NCI-H2029 treated with DMSO at 0.1 percent for 48 hours (cell line): Measurements from ENCODE around the gene REPS1.
"Not testable (repeated sequence)": the region's sequence is repeated elsewhere in the genome, so short reads cannot be mapped to it uniquely, and the experiment has no call there.

ENCODE experiments used
- DNase-seq: peaks from one replicate; lab custom pipeline; 2025; lab: John Stamatoyannopoulos, UW

Gene REPS1

GRCh38 chr6:138987643-138988468 is at the start of gene REPS1:
REPS1 (minus strand) TSS chr6:138988253; CDS start chr6:138987682, 571 bp downstream.
- peak; percentile 45 for DNase-seq

GRCh38 chr6:139037490-139037889 is 49.4 kb upstream of the REPS1 start:
- no peak for DNase-seq

GRCh38 chr6:139030228-139030963 is 42.3 kb upstream of the REPS1 start:
- no peak for DNase-seq

- no peak for DNase-seq
Measured at GRCh38 chr6:139029470-139030227, 41.6 kb upstream of the REPS1 start.

- peak; percentile 30 for DNase-seq
Measured at GRCh38 chr6:139028658-139029469, 40.8 kb upstream of the REPS1 start, which contains the start of gene ABRACL. ABRACL (plus strand) TSS chr6:139028745; CDS start chr6:139034161, 5,416 bp downstream.

GRCh38 chr6:139028215-139028657 is 40.2 kb upstream of the REPS1 start:
- DNase-seq, result no peak

- no peak for DNase-seq
Measured at GRCh38 chr6:139027620-139028182, 39.6 kb upstream of the REPS1 start.

- not testable (repeated sequence) for DNase-seq
Measured at GRCh38 chr6:139025416-139025815, 37.4 kb upstream of the REPS1 start.

- no peak for DNase-seq
Measured at GRCh38 chr6:139020689-139021088, 32.6 kb upstream of the REPS1 start.

- DNase-seq, result no peak
Measured at GRCh38 chr6:139019722-139020121, 31.7 kb upstream of the REPS1 start.

- DNase-seq, result peak; percentile 34
Measured at GRCh38 chr6:139017227-139017626, 29.2 kb upstream of the REPS1 start.

- no peak for DNase-seq
Measured at GRCh38 chr6:139016337-139017213, 28.5 kb upstream of the REPS1 start.

GRCh38 chr6:139014945-139015344 is 26.9 kb upstream of the REPS1 start:
- DNase-seq, result no peak

GRCh38 chr6:139013185-139013800 is 25.2 kb upstream of the REPS1 start:
- no peak for DNase-seq

- no peak for DNase-seq
Measured at GRCh38 chr6:139011980-139012379, 23.9 kb upstream of the REPS1 start.

GRCh38 chr6:139010674-139011073 is 22.6 kb upstream of the REPS1 start:
- DNase-seq, result no peak

- no peak for DNase-seq
Measured at GRCh38 chr6:139008117-139008516, 20.1 kb upstream of the REPS1 start.

GRCh38 chr6:139007428-139007827 is 19.4 kb upstream of the REPS1 start:
- DNase-seq, result no peak

GRCh38 chr6:139006477-139006876 is 18.4 kb upstream of the REPS1 start:
- no peak for DNase-seq

- DNase-seq, result no peak
Measured at GRCh38 chr6:139003751-139004150, 15.7 kb upstream of the REPS1 start.
